NCI-H2196 (cell line): ENCODE measurements around the gene PPEF2.
"Not testable (repeated sequence)": the region's sequence is repeated elsewhere in the genome, so short reads cannot be mapped to it uniquely, and the experiment has no call there.

ENCODE experiments used
- DNase-seq: peaks from one replicate; lab custom pipeline; 2025; ENCODE audit not compliant: unreplicated experiment; lab: John Stamatoyannopoulos, UW

The PPEF2 gene, protein sequence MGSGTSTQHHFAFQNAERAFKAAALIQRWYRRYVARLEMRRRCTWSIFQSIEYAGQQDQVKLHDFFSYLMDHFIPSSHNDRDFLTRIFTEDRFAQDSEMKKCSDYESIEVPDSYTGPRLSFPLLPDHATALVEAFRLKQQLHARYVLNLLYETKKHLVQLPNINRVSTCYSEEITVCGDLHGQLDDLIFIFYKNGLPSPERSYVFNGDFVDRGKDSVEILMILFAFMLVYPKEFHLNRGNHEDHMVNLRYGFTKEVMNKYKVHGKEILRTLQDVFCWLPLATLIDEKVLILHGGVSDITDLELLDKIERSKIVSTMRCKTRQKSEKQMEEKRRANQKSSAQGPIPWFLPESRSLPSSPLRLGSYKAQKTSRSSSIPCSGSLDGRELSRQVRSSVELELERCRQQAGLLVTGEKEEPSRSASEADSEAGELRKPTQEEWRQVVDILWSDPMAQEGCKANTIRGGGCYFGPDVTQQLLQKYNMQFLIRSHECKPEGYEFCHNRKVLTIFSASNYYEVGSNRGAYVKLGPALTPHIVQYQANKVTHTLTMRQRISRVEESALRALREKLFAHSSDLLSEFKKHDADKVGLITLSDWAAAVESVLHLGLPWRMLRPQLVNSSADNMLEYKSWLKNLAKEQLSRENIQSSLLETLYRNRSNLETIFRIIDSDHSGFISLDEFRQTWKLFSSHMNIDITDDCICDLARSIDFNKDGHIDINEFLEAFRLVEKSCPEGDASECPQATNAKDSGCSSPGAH

DNA sequence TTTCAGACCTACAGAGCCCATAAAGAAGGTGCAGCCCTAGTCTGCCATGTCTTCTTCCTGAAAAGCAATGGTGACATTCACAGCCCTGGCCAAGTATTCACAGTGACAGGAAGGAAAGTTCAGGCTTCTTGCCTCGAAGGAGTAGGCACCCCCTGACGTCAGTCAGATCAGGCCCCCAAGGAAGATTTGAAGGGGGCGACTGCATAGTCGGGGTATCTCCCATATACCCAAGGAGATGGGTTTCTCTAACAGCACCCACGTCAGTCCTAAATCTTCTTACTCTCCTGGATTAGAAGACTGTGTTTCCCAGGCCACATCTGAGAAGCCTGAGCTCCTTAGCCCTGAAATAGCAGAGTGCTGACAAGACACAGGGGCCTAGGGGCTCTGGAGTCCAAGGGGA lies at the start of gene PPEF2:
Gene PPEF2 (minus strand): TSS at position 101 of the 400 bp plus-strand sequence. CDS start 6,127 bp downstream, outside the sequence.
- DNase-seq, result no peak

DNA sequence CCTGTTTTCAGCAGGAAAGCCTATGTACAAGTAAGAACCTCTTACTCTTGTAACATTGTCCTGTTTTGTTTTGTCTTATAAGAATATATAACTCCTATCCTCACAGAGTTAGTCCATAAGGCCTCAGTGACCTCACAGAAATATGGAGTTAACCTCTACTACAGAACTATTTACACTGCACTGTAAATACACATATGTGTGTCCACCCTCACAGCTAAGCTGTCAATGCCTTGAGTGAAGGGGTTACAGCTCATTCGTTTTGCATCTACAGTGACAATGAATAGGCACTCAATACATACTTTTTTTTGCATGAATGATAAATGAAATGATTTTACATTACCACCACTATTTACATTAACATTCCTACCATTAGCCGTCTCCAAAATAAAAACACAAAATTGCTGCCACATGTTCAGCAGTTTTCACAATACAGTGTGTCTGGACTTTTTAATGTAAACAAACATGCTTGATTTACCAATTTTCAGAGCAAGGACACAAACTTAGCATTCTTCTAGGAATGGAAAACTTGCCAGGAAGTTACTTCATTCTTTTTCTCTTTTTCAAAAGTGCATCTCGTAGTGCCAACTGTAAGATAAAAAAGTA lies 48.1 kb upstream of the PPEF2 start:
- DNase-seq, result no peak

GRCh38 chr4:75948822-75949444 lies 46.7 kb upstream of the PPEF2 start:
- no peak for DNase-seq

GRCh38 chr4:75940692-75941253 lies 38.5 kb upstream of the PPEF2 start, which contains the start of gene NAAA:
TSS of gene NAAA (minus strand) at chr4:75941013. CDS start at chr4:75940949, 64 bp downstream.
- no peak for DNase-seq

DNA sequence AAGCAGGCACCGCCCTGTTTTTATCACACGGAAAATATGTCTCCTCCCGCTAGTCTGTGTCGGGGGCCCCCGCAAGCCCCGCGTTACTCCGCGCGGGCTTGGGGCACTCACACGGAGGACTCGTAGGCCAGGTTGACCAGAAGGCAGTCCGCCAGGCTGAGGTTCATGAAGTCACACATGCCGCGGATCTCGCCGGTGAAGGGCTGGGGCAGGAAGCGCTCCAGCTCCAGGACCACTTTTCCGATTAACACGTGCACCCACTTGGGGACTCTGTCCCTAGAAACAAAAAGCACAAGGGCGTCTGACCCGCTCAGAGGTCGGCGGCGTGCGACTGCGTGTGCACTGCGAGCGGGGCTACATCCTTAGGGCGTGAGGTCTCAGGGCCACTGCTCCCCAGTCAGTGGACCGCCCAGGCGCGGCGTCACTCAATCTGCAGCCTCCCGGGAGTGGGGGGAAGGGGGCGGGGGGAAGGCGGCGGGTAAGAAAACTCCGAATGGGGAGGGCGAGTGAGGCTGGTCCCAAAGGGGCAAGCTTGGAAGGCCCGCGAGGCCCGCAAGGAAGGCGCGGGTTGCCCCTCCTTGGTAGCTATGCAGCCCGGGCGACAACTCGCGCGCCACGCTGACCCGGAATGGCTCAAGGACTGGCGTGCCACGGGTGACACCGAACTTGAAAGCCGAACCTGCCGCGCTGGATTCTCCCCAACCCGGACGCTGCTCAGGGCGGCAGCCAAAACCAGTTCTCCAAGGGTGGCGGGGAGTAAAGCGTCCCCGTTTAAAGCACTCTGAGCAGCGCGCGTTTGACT lies 37.8 kb upstream of the PPEF2 start:
- DNase-seq, result no peak

DNA sequence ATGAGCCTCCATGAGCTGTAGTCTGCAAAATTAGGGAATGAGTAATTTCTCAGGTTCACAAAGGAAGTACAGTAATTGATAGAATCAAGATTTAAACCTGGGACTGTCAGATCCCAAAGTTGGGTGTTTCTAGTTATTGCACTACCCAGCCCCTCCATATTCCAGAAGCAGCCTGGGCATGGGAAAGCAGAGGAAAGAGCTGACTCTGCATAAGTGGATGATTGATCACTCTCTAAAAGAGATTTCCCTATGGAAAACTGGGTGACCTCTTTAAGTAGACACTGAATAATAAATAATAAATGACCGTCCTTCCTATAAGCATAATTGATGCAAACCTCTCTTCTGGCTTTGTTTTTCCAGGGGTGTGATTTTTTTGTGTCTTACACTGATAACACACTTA lies 33.4 kb upstream of the PPEF2 start:
- no peak for DNase-seq

DNA sequence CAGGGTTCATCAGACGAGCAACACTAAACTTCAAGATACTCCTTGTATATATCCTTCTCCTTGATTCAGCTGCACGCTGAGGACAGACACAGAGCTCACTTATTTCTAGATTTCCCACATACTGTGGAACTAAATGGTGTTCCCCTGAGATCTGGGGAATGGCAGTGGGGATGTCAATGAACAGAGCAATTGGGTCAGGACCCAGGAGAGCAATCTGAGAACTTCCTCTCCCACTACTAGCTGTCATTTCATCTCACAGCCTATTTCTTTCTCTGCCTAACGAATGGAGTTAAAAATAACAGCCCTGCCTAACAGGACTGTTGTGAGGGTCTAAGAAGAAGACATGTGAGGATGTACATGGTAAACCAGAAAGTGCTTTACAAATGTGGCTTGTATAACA lies 27.9 kb upstream of the PPEF2 start:
- no peak for DNase-seq

- DNase-seq, result not testable (repeated sequence)
These were observed 22.7 kb upstream of the PPEF2 start for GRCh38 chr4:75924916-75925315.

DNA sequence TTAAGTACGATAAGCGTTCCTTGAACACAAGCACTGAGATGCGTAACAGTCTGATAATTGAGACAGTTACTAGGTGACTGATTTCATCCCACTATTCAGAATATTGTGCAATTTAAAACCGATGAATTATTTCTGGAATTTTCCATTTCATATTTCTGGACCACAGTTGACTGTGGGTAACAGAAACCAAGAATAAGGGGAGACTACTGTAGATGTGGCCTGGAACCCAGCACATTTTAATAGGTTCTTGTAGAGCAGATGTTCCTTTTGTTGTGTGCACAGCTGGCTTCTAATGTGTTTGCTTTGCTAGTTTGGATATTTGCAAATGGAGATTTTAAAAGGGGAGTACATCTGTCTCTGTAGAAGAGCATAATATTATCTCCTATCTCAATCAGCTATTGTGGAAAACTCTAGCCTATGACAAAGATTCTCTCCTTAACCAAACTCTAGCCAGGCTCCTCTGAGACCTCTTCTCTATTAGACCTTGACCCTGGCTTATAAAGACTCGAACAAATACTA lies 22.1 kb upstream of the PPEF2 start:
- no peak for DNase-seq

DNA sequence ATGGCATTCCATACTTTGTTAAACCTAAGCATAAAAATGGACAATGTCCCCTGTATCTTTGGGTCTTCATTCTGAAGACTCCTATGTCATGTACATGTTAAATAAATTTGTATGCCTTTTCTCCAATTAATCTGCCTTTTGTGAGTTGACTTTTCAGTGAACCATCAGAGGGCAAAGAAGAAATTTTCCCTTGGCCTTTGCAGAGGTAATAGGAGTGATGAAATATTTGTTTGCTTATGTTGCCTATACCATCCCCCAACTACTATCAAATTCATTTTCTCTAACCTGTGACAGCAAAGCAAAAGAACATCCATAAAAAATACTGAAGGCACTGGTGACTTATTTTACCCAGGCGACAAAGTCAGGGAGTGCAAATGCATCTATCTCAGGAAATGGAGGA lies 20.3 kb upstream of the PPEF2 start:
- no peak for DNase-seq

- no peak for DNase-seq
These were observed 19.7 kb upstream of the PPEF2 start for GRCh38 chr4:75921910-75922309.

GRCh38 chr4:75920327-75920726 lies 18.1 kb upstream of the PPEF2 start:
- DNase-seq, result no peak

- DNase-seq, result no peak
These were observed 17.7 kb upstream of the PPEF2 start for GRCh38 chr4:75919920-75920319.

DNA sequence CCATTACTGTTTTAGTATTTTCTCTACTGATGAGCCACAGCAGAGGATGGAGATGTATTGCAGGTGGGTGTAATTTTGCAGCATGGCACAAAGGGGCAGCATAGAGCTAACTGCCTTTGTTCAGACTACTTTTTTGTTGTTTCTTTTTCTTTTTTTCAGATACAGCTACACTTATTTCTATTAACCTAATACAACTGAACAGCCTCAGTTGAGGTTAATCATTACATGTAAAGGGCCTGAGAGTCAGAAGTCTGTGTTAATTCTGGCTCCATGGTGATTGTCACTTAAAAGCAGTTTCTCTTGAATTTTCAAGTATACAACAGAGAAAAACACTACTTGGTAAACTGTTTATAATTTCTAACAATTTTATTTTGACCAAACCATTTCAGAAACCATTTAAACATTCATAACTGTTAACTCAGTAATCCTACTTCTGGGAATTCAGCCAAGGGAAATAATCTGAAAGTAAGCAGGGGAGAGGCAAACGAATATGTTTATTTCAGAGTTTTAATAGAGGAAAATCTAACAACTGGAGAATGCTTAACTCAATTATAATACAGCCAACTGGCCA lies 13.9 kb upstream of the PPEF2 start:
- DNase-seq, result no peak

DNA sequence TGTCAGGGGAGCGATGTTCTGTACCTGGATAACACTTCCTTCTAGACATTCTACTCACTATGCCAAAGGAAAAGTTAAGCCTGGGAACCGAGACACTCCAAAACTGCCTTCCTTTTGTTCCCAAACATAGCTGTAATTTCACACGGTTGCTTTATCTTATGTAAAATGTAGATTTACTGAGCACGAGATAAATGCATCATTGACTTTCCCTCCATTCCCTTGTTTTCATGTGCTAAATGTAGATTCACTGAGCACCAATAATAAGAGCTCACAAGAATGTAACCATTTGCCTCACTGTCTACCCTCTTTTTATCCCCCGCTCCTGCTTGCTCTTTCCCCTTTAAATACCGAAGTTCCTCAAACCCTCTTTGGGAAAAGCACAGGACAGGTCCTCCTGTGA lies 10.7 kb upstream of the PPEF2 start:
- DNase-seq, result no peak

DNA sequence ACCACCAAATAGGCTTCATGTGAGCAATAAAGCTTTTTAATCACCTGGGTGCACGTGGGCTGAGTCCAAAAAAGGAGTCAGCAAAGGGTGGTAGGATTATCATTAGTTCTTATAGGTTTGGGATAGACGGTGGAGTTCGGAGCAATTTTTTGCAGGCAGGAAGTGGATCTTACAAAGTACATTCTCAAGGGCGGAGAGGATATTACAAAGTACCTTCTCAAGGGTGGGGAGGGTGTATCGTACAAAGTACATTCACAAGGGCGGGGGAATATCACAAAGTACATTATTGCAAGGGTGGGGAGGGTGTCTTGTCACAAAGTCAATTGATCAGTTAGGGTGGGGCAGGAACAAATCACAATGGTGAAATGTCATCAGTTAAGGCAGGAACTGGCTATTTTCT lies 8.6 kb upstream of the PPEF2 start:
- DNase-seq, result not testable (repeated sequence)

- no peak for DNase-seq
These were observed 7.2 kb upstream of the PPEF2 start for GRCh38 chr4:75909405-75909804.

GRCh38 chr4:75908555-75908954 lies 6.3 kb upstream of the PPEF2 start:
- DNase-seq, result no peak

- no peak for DNase-seq
These were observed 5.7 kb upstream of the PPEF2 start for GRCh38 chr4:75907966-75908365.

DNA sequence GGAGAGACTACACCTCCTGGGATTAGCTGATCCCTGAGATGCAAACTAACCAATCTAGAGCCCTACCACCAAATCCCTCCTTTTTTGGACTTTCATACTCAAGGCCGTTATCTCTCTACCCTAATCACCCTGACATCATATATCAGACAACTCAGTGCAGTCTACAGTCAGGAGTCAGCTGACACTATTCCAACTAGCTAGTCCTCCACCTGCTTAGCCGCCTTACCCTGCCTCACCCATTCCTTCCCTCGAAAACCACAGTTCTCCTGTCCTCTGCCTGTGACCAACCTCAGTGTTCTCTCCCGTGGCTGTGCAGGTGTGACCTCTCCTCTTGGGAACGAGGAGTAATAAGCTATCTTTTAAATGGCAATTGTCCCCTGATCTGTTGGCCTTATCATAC lies 1.8 kb upstream of the PPEF2 start:
- DNase-seq, result no peak
